Measurements from ENCODE around the gene MRPL45.
"Not testable (repeated sequence)": the region's sequence is repeated elsewhere in the genome, so short reads cannot be mapped to it uniquely, and the experiment has no call there.

The MRPL45 gene

DNA sequence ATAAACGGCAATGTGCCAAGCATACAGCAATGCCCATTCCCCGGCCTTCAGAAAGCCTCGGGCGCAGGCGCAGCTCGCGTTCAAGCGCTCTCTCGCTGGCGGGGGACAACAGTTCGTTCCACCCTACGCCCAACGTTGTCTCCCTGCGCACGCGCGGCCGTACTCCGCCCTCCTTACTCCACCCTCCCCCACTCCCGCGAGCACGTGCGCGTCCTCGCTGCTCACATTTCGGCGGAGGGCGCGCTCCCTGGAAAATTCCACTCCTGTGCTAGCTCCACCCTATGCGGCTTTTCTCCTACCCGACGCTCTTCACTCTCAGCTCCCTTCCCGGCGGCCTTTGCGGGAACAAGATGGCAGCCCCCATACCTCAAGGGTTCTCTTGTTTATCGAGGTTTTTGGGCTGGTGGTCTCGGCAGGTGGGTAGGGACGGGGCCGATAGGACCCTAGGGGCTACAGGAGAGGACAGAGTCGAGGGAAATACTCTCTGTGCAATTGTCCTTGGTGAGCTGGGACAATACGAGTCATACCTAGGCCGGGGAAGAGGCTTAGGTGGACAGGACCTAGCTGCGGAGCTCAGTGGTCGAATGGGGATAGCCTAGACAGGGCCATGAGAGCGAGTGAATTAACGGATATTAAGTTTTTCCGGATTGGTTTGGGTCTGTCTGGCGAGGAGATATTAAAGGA, at the start of gene MRPL45:
TSS of gene MRPL45 (plus strand) at position 335 of the 684 bp plus-strand sequence. CDS start at position 351, 16 bp downstream.
- peak; percentile 97 for DNase-seq

DNA sequence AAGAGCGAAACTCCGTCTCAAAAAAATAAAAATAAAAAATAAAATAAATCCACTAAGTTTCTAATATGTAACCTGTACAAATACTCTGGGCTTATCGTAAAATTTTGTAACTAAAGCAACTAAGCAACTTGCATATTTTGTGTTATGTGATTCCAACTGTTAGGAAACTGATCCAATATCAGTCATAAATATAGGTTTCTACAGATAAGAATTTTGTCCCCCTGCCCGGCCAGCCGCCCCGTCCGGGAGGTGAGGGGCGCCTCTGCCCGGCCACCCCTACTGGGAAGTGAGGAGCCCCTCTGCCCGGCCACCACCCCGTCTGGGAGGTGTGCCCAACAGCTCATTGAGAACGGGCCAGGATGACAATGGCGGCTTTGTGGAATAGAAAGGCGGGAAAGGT, 43.8 kb upstream of the MRPL45 start:
- not testable (repeated sequence) for DNase-seq

DNA sequence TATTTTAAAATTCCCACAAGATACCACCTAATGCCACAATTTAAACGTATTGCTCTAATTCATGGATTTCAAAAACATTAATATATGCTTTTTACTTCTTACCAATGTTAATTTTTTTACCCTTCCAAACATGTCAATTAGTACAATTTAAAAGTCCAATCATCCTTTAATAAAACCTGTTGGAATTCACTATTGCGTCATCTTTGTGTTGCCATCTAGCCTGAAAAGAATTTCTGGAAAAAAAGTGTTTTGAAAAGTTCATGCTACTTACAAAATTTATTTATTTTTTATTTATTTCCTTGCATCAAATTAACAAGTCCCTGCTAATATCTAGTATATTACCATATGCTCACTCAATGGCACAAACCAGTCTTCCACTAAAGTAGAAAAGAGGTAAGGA, 42.6 kb upstream of the MRPL45 start:
- not testable (repeated sequence) for DNase-seq

DNA sequence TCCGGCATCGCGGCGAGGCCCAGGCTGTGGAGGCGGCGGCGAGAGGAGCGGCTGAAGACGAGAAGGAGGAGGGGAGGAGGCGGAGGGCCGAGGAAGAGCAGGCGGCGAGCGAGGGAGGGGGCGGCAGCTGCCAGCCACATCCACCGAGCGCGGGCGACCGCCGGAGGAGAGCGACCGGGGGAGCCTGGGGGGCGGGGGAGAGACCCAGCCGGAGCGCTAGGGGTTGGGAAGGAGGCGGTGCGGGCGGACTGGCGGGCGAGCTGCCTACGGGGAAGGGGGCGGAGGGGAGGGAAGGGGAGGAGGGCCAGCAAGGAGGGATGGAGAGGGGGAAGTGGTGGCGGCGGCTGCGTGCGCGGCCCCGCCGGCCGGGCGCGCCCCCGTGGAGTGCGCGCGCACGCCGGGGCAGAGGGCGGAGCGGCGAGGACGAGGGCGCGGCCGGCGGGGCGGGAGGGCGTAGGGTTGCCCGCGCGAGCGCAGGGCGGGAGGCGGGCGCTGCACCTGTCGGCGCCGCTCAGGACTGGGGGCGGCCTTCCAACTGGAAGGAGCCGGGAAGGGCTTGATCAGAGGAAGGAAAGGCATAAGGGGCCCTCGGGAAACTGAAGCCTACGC, 39.9 kb upstream of the MRPL45 start:
- peak; percentile 90 for DNase-seq

DNA sequence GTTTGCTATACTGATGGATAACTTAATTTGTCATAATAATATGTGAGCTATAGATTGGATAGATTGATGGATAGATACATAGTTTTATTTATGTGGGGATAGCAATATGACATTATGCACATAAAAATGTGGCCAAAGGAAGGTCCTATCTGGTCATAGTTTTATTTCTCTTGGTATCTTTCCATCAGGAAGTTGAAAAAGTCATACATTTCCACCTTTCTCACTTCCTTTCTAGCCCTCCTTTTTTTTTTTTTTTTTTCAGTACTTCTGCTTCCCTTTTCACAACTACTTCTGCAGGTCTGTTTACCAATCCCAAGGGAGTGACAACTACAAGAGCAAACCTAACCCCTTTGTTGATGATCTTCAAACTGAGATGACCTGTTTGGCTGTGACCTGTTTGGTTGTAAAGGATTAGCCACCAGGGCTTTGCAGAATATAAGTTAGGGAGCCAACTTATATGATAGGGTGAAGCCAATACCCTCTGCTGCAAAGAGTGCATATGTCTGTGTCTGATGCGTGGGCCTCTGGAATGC, 30.9 kb upstream of the MRPL45 start:
- DNase-seq: not testable (repeated sequence)

DNA sequence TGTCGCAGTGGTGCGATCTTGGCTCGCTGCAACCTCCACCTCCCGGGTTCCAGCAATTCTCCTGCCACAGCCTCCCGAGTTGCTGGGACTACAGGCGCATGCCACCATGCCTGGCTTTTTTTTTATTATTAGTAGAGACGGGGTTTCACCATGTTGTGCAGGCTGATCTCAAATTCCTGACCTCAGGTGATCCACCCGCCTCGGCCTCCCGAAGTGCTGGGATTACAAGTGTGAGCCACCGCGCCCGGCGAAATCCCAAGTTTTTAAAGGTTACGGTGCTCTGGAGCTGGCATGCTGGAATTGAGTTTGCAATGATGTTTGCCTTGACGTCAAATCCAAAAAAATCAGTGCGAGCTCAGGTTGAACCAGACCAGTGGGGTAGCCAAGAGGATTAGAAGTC, 30.4 kb upstream of the MRPL45 start:
- not testable (repeated sequence) for DNase-seq

DNA sequence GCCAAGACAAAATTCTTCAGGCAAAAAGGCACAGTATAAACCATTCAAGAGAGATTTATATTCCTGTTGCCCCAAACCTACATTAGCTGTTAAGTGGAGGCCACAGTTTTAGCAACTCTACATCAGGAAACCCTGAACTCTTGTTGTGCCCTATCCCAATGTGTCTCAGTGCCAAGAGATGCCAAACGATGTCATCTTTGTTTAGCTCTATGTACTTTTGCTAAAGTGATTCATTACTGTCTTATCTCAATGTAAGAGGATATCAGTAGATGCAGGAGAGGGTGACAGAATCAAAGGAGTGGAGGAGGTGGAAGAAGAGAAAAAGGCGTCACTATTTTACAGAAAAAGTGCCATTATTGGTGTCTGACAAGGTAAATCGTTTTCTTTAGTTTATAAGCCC, 28.8 kb upstream of the MRPL45 start:
- not testable (repeated sequence) for DNase-seq

DNA sequence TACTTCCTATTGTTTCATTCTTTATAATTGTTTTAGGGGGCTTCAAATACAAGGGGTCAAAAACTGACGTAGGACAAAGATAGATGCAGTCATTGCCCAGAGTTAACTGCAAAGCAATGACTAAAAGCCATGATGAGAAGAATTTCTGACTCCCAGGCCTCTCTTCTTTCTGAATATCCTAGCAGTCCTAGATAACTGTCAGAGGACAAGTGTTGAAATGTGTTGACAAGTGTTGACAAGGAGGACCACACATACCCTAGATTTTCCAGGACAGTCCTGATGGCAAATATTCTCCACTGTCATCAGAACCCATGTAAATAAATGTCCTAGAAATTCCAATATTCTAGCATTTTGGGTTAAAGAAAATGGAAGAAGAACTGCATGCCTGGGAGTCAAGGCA, 27.9 kb upstream of the MRPL45 start:
- not testable (repeated sequence) for DNase-seq

DNA sequence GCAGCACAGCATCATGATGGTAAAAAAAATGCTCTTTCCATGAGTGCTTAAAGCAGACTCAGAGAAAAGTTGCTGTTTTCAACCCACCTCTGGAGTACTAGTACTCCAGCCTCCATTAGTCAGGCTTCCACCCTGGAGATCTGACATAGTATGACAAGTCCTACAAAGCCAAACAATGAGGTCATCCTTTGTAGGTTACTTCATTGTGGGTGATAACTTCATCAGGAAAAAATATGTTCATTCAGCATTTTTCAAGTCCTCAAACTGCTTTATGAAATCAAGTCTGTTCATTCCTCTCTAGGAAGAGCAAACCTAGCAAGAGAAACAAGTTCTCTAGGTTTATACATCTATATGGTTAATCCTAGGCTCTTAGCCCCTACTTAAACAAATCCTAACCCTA, 27.4 kb upstream of the MRPL45 start:
- DNase-seq: not testable (repeated sequence)

DNA sequence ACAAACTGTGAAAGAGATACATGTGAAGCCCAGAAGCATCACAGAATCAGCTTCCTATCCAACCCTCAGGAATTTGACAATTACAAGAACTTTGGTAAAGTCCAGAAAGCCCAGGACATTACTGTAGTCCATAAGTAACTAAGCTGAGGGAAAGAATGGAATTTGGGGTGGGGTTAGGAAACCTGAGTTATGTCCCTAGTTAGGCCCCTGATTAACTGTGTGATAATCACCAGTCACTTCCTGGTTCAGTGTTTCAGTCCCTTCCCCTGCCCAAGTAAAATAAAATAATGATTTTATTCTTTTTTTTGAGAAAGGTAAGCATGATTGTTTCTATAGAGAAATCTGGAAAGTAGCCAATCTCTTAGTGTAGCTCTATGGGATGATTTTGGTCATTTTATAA, 11.0 kb upstream of the MRPL45 start:
- DNase-seq: not testable (repeated sequence)

DNA sequence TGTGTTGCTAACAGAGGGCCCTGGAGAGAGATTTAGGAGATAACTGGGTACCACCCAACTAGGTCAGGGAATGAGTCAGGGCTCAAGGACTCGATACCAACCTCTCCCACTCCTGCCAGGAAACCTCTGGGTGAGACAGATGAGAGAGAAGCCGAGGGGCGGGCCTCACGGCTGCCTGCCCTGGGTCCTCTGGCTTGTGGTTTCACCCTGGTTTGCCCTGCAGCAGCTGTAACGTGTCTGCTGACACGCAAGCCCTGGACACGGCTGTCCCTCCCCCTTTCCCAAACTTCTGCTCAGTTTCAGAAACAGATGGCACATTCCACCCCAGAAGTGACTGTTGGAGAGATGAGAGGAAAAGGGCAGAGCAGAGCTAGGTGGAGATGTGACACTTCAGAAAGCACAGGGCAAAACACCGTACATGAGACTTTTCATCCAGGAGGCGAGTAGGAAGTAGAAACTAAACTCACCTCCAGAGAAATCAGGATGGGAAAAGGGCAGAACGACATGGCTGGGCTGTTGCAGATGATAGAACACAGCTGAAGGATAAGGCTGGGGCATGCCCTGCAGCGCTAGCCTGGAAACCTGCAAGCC, 10.4 kb upstream of the MRPL45 start:
- not testable (repeated sequence) for DNase-seq

DNA sequence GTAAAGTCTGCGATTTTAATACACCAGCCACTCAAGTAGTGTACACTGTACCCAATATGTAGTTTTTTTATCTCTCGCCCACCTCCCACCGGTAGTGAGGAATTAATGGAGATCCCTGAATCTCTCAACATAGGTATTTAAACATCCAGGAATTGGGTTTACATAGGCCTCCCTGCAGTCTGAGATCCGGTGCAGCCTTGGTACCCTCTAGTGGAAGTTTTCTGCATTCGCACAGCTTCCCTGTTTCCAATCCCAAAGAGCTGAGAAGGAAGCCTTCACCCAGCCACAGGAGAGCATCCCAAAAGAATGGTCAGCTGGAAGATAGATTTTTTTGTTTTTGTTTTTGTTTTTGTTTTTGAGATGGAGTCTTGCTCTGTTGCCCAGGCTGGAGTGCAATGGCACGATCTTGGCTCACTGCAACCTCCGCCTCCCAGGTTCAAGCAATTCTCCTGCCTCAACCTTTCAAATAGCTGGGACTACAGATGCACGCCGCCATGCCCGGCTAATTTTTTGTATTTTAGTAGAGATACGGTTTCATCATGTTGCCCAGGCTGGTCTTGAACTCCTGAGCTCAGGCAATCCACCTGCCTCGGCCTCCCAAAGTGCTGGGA, 8.6 kb upstream of the MRPL45 start:
- DNase-seq: not testable (repeated sequence)

DNA sequence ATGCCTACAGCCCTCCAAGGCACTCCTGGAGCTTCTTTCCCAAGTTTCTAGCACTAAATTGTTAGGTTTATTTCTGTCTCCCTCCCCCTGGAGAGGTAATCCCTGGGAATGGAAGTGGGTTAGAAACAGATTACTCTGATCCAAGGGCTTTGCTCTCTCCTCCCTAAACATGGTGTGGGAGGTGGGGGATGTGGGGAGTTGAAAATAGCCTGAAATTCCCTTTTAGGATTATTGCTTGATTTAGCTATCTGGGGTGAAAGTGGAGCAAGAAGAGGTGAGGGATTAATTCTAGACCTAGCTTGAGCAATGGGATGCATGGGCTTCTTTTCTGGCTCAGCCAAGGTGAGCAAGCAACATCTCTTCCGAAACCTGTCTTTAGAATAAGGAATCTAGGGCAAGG, 7.2 kb upstream of the MRPL45 start:
- DNase-seq: not testable (repeated sequence)

DNA sequence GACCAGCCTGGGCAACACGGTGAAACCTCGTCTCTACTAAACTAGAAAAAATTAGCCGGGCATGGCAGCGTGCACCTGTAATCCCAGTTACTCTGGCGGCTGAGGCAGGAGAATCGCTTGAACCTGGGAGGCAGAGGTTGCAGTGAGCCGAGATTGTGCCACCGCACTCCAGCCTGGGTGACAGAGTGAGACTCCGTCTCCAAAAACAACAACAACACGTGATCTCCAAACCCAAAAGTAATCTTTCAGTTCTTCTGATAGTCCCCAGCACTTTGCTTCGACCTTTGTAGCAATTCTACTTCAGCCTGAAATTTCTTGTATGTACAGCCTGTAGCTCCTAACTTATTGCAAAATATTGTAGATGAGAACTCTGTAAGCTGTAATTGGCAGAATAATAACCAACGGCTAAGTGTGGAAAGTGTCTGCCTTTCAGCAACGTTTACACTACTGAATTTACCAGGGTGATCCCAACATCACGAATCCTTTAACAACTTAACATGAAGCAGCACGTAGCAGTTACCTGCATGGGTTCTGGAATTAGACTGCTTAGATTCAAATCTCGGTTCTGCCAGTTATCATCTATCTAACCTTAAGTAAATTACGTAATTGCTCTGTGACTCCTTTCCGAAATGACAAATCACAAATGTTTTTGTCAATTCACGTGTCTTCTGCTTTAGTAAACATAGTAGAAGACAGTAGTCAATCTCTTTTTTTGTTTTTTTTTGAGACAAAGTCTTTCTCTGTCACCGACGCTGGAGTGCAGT, 1.2 kb upstream of the MRPL45 start:
- DNase-seq: not testable (repeated sequence)

DNA sequence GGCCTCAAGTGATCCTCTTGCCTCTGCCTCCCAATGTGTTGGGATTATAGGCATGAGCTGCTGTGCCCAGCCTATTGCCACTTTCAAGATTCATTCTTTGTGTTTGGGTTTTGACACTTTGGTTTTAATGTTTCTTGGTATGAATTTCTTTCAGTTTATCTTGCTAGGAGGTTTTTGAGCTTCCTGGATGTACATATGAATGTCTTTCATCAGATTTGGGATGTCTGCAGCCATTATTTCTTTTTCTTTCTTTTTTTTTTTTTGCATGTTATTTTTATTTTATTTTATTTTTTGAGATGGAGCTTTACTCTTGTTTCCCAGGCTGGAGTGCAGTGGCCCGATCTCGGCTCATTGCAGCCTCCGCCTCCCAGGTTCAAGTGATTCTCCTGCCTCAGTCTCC, 18.5 kb downstream of the MRPL45 start:
- DNase-seq: no peak

DNA sequence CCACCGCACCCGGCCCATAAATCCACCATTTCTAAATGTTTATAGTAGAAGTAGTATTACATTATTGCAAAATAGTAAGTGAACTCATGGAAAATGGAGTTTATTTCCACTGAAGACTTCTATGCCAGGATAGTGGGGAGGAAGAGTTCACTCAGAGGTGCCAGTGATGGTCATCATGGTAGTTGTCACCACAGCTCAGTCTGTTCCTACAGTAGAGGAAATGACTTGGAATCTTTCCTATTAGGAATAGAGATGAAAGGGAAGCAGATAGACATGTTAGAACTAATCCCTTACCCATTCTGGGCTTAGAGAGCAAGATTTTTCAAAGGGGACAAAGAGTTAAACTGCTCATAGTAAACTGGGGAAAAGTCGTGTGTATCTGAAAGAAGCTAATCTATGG, 20.1 kb downstream of the MRPL45 start:
- DNase-seq: no peak

DNA sequence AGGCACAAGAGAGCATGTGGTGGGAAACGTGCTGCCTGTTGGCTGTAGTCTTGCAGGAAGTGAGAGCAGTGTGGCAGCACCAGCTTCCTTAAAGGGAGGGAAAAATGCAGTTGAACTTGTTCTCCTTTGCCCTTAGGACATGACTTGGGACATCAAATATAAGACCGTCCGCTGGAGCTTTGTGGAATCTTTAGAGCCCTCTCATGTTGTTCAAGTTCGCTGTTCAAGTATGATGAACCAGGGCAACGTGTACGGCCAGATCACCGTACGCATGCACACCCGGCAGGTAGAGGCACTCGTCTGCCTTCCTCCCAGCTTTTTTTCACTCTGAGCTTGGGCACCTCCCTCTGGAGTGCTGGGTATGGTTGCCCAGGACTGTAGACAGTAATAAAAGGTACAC, 23.5 kb downstream of the MRPL45 start:
- no peak for DNase-seq

DNA sequence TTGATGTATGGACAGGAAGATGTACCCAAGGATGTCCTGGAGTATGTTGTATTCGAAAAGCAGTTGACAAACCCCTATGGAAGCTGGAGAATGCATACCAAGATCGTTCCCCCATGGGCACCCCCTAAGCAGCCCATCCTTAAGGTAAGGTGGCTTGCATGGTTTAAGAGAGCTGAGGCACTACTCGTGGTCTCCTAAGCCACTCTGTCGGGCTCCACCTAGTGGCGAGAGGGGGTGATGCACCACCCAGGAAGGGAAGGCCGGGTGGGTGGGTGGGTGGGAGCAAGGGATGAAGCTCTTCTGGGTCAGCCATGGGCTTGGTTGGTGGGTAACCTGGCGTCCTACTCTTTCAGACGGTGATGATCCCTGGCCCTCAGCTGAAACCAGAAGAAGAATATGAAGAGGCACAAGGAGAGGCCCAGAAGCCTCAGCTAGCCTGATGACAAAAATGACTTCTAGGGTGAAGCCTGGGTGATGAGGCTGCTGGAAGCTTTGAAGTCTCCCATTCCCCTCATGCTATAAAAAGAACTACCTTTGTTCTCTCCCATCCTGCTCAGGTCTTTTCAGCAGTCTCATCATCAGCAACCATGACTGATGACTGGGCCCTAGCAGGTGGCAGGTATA, 25.3 kb downstream of the MRPL45 start:
- DNase-seq: peak; percentile 70

DNA sequence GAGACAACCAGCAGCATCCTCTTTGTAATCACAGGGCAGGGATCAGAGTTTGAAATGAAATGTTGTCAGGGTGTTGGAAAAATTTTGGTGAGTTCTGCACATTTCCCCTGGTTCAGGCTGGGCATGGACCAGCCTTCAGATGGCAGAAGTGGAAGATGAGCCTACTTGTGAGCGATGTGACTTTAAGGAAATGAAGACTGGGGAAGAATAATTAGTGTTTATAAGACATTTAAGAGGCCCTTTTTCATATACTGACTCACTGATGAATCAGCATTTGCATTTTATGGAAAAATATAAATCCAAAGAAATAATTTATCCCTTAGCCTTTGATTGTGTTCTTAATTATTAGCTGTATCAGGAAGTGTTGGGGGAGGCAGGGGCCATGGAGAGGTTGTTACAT, 25.9 kb downstream of the MRPL45 start:
- DNase-seq: no peak

DNA sequence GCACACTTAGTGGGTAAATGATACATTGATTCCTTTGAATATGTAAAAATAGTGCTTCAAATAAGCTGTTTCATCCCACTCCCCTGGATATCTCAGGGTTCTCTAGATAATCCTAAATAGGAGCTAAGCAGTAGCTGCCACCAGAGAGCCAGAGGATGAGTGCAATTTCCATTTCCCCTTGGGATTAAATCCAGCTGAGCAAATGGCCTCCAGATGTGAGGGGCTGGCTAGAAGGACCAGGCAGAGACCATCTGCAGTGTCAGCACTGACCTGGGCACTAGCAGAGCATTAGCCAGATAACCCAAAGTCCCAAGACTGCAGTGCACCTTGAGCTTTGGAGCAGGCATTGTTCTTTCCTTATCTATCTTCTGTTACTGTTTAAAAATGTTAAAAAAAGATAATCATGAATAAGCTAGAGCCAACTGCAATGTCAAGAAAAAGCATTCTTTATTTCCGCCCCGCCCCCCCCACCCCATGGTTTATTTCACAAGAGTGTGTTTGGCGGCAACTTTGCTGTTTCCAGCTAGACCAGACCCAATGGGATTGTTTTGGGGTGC, 27.3 kb downstream of the MRPL45 start:
- DNase-seq: no peak

DNA sequence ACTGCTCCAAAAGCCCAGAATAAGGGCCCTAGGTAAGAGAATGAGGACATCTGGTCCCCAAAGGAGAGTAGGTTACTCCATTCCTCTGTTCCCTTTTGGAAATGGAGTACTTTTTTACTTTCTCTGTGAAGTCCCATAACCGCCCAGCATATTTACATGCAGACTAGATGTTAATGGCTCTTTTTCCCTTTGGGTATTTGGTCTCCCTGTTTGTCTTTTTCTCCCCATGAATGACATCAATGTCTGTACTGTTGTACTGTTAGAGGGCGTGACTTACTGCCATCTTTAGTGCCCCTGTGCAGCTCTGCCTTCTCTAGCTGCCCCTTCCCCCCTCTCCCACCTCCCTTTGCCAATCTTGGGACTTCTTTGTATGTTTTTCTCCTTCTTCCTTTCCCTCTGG, 27.8 kb downstream of the MRPL45 start:
- no peak for DNase-seq
